Activated T-helper 1 cell treated with anti-CD3 and anti-CD28 coated beads, Interleukin-12 subunit alpha, Interleukin-12 subunit beta, Interleukin-2, Interleukin-4 antibody, amounts not matched to agents 30 ng/mL and 10 ng/mL and 1 ng/mL, durations not matched to agents 14 hours and 24 hours and 36 hours (primary cell): Measurements from ENCODE around the gene ATG13. TPM values are rescaled to one million over a fixed set of nuclear protein-coding genes. Genes with fewer than 3 reads are reported as not detected.

Experiments
- DNase-seq: peaks from one replicate; pipeline ENCODE4 v3.0.0; 2021; ENCODE audit warnings: low spot score
- H3K27ac Mint-ChIP-seq: one replicate; pipeline ENCODE4 v1.8.0; 2021; ENCODE audit warnings: mild to moderate bottlenecking, mixed read lengths
- H3K27me3 Mint-ChIP-seq: one replicate; pipeline ENCODE4 v1.8.0; 2022; ENCODE audit warnings: mild to moderate bottlenecking, moderate library complexity, mixed read lengths; ENCODE audit not compliant: insufficient read depth
- H3K36me3 Mint-ChIP-seq: one replicate; pipeline ENCODE4 v1.8.0; 2021; ENCODE audit warnings: low read depth, mixed read lengths
- H3K4me1 Mint-ChIP-seq: one replicate; pipeline ENCODE4 v1.8.0; 2021; ENCODE audit warnings: low read depth, mixed read lengths
- H3K4me3 Mint-ChIP-seq: one replicate; pipeline ENCODE4 v1.8.0; 2021; ENCODE audit warnings: mild to moderate bottlenecking, moderate library complexity, mixed read lengths
- H3K9me3 Mint-ChIP-seq: one replicate; pipeline ENCODE4 v1.8.0; 2021; ENCODE audit warnings: mixed read lengths
- intact Hi-C: fragments of 100-400 bp; cut with micrococcal nuclease; formaldehyde crosslinking; loops from one replicate; pipeline ENCODE4 v1.15.1; 2024
- total RNA-seq: library from RNA; stranded (reverse); gene quantifications from 2 replicates; pipeline ENCODE4 v1.2.3, GENCODE V29; 2022

Gene ATG13
- total RNA-seq, 1 donor from 2014 or later: 73.8 TPM

- intact Hi-C loops: no loop called here
- Mint-ChIP-seq H3K36me3 (peaks cover 28% of the 10 kb centered on the region), H3K9me3 (peaks cover 6% of the 10 kb centered on the region), H3K27me3 (peaks cover 2% of the 10 kb centered on the region), H3K4me3 (no peak overlapping the region), H3K4me1 (peaks cover 17% of the 10 kb centered on the region), H3K27ac (no peak overlapping the region)
- DNase-seq: no peak
Measured at GRCh38 chr11:46639197-46639839, 22.0 kb downstream of the ATG13 start.

- H3K27ac Mint-ChIP-seq: no peak overlapping the region
- H3K4me1 Mint-ChIP-seq: peaks cover 17% of the 10 kb centered on the region
- no peaks in the 10 kb centered on the region for H3K27me3 Mint-ChIP-seq
- intact Hi-C loops: no loop called here
- no peak for DNase-seq
- no peak overlapping the region for H3K4me3 Mint-ChIP-seq
- H3K9me3 Mint-ChIP-seq: peaks cover 6% of the 10 kb centered on the region
- peaks cover 33% of the 10 kb centered on the region for H3K36me3 Mint-ChIP-seq
Measured at GRCh38 chr11:46640036-46640788, 22.9 kb downstream of the ATG13 start.

GRCh38 chr11:46641639-46642038 is 24.3 kb downstream of the ATG13 start:
- Mint-ChIP-seq H3K36me3 (peaks cover 38% of the 10 kb centered on the region), H3K9me3 (peaks cover 6% of the 10 kb centered on the region), H3K4me1 (peaks cover 17% of the 10 kb centered on the region), H3K4me3 (no peak overlapping the region), H3K27me3 (no peaks in the 10 kb centered on the region), H3K27ac (no peak overlapping the region)
- intact Hi-C loops: no loop called here
- no peak for DNase-seq

- Mint-ChIP-seq H3K4me3 (no peak overlapping the region), H3K36me3 (peaks cover 39% of the 10 kb centered on the region), H3K4me1 (peaks cover 17% of the 10 kb centered on the region), H3K27me3 (no peaks in the 10 kb centered on the region), H3K9me3 (peaks cover 6% of the 10 kb centered on the region), H3K27ac (no peak overlapping the region)
- intact Hi-C loops: no loop called here
- no peak for DNase-seq
Measured at GRCh38 chr11:46642627-46643335, 25.4 kb downstream of the ATG13 start.

GRCh38 chr11:46643531-46643930 is 26.2 kb downstream of the ATG13 start:
- intact Hi-C loops: no loop called here
- Mint-ChIP-seq H3K4me3 (no peak overlapping the region), H3K9me3 (peaks cover 6% of the 10 kb centered on the region), H3K27ac (no peak overlapping the region), H3K4me1 (peaks cover 13% of the 10 kb centered on the region), H3K36me3 (peaks cover 37% of the 10 kb centered on the region), H3K27me3 (no peaks in the 10 kb centered on the region)
- no peak for DNase-seq

GRCh38 chr11:46643986-46644385 is 26.6 kb downstream of the ATG13 start:
- intact Hi-C loops: no loop called here
- Mint-ChIP-seq H3K27me3 (no peaks in the 10 kb centered on the region), H3K27ac (no peak overlapping the region), H3K4me3 (no peak overlapping the region), H3K4me1 (peaks cover 11% of the 10 kb centered on the region), H3K9me3 (peaks cover 6% of the 10 kb centered on the region), H3K36me3 (peaks cover 36% of the 10 kb centered on the region)
- DNase-seq: no peak

GRCh38 chr11:46649180-46649738 is 31.9 kb downstream of the ATG13 start:
- H3K9me3 Mint-ChIP-seq: no peaks in the 10 kb centered on the region
- H3K4me1 Mint-ChIP-seq: no peaks in the 10 kb centered on the region
- no peaks in the 10 kb centered on the region for H3K27me3 Mint-ChIP-seq
- intact Hi-C loops: no loop called here
- peaks cover 29% of the 10 kb centered on the region for H3K36me3 Mint-ChIP-seq
- DNase-seq: no peak
- no peak overlapping the region for H3K27ac Mint-ChIP-seq
- H3K4me3 Mint-ChIP-seq: no peak overlapping the region

GRCh38 chr11:46655631-46656030 is 38.3 kb downstream of the ATG13 start:
- H3K9me3 Mint-ChIP-seq: no peaks in the 10 kb centered on the region
- H3K27me3 Mint-ChIP-seq: no peaks in the 10 kb centered on the region
- peaks cover 36% of the 10 kb centered on the region for H3K36me3 Mint-ChIP-seq
- H3K4me3 Mint-ChIP-seq: no peak overlapping the region
- DNase-seq: no peak
- H3K4me1 Mint-ChIP-seq: no peaks in the 10 kb centered on the region
- intact Hi-C loops: no loop called here
- no peak overlapping the region for H3K27ac Mint-ChIP-seq

GRCh38 chr11:46657186-46657585 is 39.8 kb downstream of the ATG13 start:
- Mint-ChIP-seq H3K27ac (no peak overlapping the region), H3K4me3 (no peak overlapping the region), H3K36me3 (peaks cover 28% of the 10 kb centered on the region), H3K4me1 (no peaks in the 10 kb centered on the region), H3K27me3 (no peaks in the 10 kb centered on the region), H3K9me3 (no peaks in the 10 kb centered on the region)
- DNase-seq: no peak
- intact Hi-C loops: no loop called here

- intact Hi-C loops: no loop called here
- H3K27ac Mint-ChIP-seq: no peak overlapping the region
- DNase-seq: no peak
- H3K36me3 Mint-ChIP-seq: peaks cover 28% of the 10 kb centered on the region
- H3K4me1 Mint-ChIP-seq: no peaks in the 10 kb centered on the region
- no peaks in the 10 kb centered on the region for H3K9me3 Mint-ChIP-seq
- no peaks in the 10 kb centered on the region for H3K27me3 Mint-ChIP-seq
- H3K4me3 Mint-ChIP-seq: no peak overlapping the region
Measured at GRCh38 chr11:46658259-46658658, 40.9 kb downstream of the ATG13 start.

GRCh38 chr11:46659908-46660307 is 42.6 kb downstream of the ATG13 start:
- H3K36me3 Mint-ChIP-seq: peaks cover 35% of the 10 kb centered on the region
- H3K27me3 Mint-ChIP-seq: no peaks in the 10 kb centered on the region
- no peak overlapping the region for H3K27ac Mint-ChIP-seq
- no peak overlapping the region for H3K4me3 Mint-ChIP-seq
- no peaks in the 10 kb centered on the region for H3K4me1 Mint-ChIP-seq
- intact Hi-C loops: no loop called here
- H3K9me3 Mint-ChIP-seq: no peaks in the 10 kb centered on the region
- no peak for DNase-seq

GRCh38 chr11:46661836-46662235 is 44.5 kb downstream of the ATG13 start:
- Mint-ChIP-seq H3K4me1 (no peaks in the 10 kb centered on the region), H3K4me3 (no peak overlapping the region), H3K9me3 (no peaks in the 10 kb centered on the region), H3K36me3 (peaks cover 39% of the 10 kb centered on the region), H3K27ac (no peak overlapping the region), H3K27me3 (no peaks in the 10 kb centered on the region)
- DNase-seq: no peak
- intact Hi-C loops: no loop called here

- H3K4me3 Mint-ChIP-seq: no peak overlapping the region
Measured at GRCh38 chr11:46662366-46662765, 45.0 kb downstream of the ATG13 start.

More at GRCh38 chr11:46662366-46662765, 45.0 kb downstream of the ATG13 start:
- Mint-ChIP-seq H3K36me3 (peaks cover 36% of the 10 kb centered on the region), H3K27ac (no peak overlapping the region), H3K4me1 (no peaks in the 10 kb centered on the region), H3K27me3 (no peaks in the 10 kb centered on the region), H3K9me3 (no peaks in the 10 kb centered on the region)
- intact Hi-C loops: no loop called here
- no peak for DNase-seq
